Measurements from ENCODE around the gene CDKN2D.

- TF ChIP-seq CTCF (conservative IDR thresholded peaks at IDR 0.05; ENCODE audit: low read depth, low read length) (no peak), EZH2 (IDR thresholded peaks at IDR 0.05; ENCODE audit: low read length, unreplicated experiment) (no peak), EZH2phosphoT487 (IDR thresholded peaks at IDR 0.05; ENCODE audit: borderline replicate concordance, low read length) (no peak)
These were observed 11.1 kb downstream of the CDKN2D start for GRCh38 chr19:10557603-10558197.
